DND-41 (cell line): ENCODE results near the gene SPATA31E1.

ENCODE experiments used
- EZH2 ChIP-seq: IDR thresholded peaks from 3 replicates; pipeline ENCODE4 v1.6.1; 2012; ENCODE audit warnings: borderline replicate concordance, low read depth, mild to moderate bottlenecking, moderate library complexity, low read length, inconsistent platforms; ENCODE audit not compliant: severe bottlenecking
- TF ChIP-seq, protein P1 (sequence below): IDR thresholded peaks from 2 replicates; pipeline ENCODE4 v1.5.1; 2012; ENCODE audit warnings: borderline replicate concordance, low read length, moderate library complexity, mild to moderate bottlenecking; ENCODE audit not compliant: poor library complexity, severe bottlenecking; ENCODE audit errors: extremely low read depth

DNA sequence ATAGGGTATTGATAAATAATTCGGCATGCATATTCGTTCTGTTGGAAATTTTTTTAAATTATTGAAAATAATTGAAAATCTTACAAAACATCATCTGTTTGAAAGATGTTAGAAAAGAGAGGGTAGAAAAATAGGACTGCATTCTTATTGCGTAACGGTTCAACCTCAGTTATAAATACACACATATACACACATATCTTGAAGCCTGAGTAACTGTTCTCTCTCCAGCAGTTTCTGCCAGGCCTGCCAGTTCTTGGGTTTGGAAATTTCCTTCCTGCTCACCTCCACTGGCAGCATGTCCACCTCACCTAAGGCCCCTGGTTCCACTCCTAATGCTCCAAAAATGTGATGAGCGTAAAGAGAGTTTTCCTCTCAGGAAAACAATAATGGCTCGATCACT lies 9.1 kb downstream of the SPATA31E1 start:
- TF ChIP-seq, protein P1, sequence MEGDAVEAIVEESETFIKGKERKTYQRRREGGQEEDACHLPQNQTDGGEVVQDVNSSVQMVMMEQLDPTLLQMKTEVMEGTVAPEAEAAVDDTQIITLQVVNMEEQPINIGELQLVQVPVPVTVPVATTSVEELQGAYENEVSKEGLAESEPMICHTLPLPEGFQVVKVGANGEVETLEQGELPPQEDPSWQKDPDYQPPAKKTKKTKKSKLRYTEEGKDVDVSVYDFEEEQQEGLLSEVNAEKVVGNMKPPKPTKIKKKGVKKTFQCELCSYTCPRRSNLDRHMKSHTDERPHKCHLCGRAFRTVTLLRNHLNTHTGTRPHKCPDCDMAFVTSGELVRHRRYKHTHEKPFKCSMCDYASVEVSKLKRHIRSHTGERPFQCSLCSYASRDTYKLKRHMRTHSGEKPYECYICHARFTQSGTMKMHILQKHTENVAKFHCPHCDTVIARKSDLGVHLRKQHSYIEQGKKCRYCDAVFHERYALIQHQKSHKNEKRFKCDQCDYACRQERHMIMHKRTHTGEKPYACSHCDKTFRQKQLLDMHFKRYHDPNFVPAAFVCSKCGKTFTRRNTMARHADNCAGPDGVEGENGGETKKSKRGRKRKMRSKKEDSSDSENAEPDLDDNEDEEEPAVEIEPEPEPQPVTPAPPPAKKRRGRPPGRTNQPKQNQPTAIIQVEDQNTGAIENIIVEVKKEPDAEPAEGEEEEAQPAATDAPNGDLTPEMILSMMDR: no peak
- TF ChIP-seq EZH2: no peak
